ENCODE measurements around the gene ALDH18A1.

Gene ALDH18A1

DNA sequence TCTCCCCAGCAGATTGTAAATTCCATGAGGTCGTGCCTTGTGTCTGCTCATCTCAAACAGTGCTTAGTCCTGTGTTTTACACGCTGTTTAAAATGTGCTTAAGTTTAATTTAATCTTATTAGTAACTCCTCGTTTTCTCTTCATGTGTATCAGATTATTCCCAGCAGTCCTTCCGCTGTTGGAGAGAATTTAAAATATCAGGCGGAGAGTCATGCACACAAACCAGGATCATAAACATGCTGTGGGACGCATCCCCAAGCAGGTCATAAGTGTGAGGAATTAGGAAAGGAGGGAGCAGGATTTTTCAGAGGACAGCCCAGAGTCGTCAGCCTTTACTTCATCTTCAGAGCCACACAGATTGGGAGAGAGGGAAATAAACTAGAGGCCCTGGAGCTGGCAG lies 91.2 kb downstream of the ALDH18A1 start:
- H3K4me3 ChIP-seq (ENCODE audit: low read depth, low read length): no peak overlapping the region
- no peaks in the 10 kb centered on the region for H3K36me3 ChIP-seq (ENCODE audit: control insufficient read depth, insufficient read depth, low read length)
- no peaks in the 10 kb centered on the region for H3K27me3 ChIP-seq (ENCODE audit: control insufficient read depth, insufficient read depth, low read length)
- no peaks in the 10 kb centered on the region for H3K9me3 ChIP-seq (ENCODE audit: control insufficient read depth, insufficient read depth, low read length)
- H3K9ac ChIP-seq (ENCODE audit: low read depth, low read length): no peak overlapping the region
- no peak overlapping the region for H3K27ac ChIP-seq (ENCODE audit: low read depth, low read length)
- H3K4me1 ChIP-seq (ENCODE audit: control insufficient read depth, insufficient read depth, low read length): no peaks in the 10 kb centered on the region

DNA sequence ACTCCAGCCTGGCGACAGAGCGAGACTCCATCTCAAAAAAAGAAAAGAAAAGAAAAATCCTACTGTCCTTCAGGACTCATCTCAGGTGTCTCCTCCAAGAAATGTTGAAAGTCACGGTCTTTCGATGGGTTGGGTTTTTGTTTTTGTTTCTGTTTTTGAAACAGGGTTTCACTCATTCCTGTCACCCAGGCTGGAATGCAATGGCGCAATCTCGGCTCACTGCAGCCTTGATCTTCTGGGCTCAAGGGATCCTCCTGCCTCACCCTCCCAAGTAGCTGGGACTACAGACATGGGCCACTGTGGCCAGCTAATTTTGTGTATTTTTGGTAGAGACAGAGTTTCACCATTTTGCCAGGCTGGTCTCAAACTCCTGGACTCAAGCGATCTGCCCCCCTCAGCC lies 92.2 kb downstream of the ALDH18A1 start:
- Histone ChIP-seq H3K9ac (ENCODE audit: low read depth, low read length) (no peak overlapping the region), H3K4me1 (ENCODE audit: control insufficient read depth, insufficient read depth, low read length) (peaks cover 5% of the 10 kb centered on the region; the same call in 1 of the 2 replicates), H3K27me3 (ENCODE audit: control insufficient read depth, insufficient read depth, low read length) (no peaks in the 10 kb centered on the region), H3K36me3 (ENCODE audit: control insufficient read depth, insufficient read depth, low read length) (no peaks in the 10 kb centered on the region), H3K4me3 (ENCODE audit: low read depth, low read length) (no peak overlapping the region), H3K9me3 (ENCODE audit: control insufficient read depth, insufficient read depth, low read length) (no peaks in the 10 kb centered on the region), H3K27ac (ENCODE audit: low read depth, low read length) (no peak overlapping the region)

DNA sequence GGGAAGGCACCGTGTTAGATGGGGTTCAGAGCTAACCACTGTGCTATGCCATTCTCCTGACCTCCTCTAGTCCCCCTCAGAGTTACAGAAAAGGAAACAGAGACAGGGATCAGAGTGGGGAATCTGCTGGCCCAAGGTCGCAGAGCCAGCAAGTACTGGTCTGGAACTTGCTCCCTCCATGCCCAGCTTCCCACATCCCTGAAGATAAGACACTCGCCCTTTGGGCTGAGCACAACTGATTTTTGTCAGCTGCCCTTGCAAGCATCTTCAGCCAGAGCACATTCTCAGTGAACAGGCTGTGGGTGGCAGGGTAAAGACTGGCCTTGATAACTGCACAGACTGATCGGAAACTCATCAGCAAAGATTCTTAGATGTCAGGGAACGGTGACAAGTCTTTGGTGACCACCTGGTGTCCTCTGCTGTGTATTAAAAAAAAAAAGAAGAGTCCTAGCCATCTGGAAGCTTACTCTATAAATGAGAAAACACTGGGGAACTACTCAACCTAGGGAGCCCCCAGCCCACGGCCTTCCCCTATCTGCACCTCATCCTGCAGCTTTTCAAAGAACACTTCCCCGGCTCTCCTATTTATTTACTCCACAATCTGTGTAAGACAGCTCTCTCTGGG lies 94.1 kb downstream of the ALDH18A1 start:
- Histone ChIP-seq H3K4me1 (ENCODE audit: control insufficient read depth, insufficient read depth, low read length) (peaks cover 22% of the 10 kb centered on the region), H3K9ac (ENCODE audit: low read depth, low read length) (no peak overlapping the region), H3K36me3 (ENCODE audit: control insufficient read depth, insufficient read depth, low read length) (no peaks in the 10 kb centered on the region), H3K9me3 (ENCODE audit: control insufficient read depth, insufficient read depth, low read length) (no peaks in the 10 kb centered on the region), H3K4me3 (ENCODE audit: low read depth, low read length) (no peak overlapping the region), H3K27me3 (ENCODE audit: control insufficient read depth, insufficient read depth, low read length) (no peaks in the 10 kb centered on the region), H3K27ac (ENCODE audit: low read depth, low read length) (no peak overlapping the region)

DNA sequence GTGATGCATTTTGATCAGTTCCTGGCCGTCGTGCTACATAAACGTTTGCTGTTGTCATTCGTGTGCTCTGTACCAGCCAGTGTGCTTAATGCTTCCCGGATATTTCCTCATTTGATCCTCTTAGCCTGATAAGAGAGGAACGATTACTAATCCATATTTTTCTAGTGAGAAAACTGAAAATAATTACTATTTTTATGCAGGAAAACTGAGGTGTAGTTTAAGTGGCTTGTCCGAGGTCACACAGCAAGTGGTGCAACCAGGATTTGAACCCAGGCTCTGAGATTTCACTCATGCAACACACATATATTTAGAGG lies 94.7 kb downstream of the ALDH18A1 start:
- peaks cover 28% of the 10 kb centered on the region for H3K4me1 ChIP-seq (ENCODE audit: control insufficient read depth, insufficient read depth, low read length)
- peak overlapping the region; percentile 78 for H3K4me3 ChIP-seq (ENCODE audit: low read depth, low read length)
- no peaks in the 10 kb centered on the region for H3K36me3 ChIP-seq (ENCODE audit: control insufficient read depth, insufficient read depth, low read length)
- H3K27ac ChIP-seq (ENCODE audit: low read depth, low read length): no peak overlapping the region
- no peak overlapping the region for H3K9ac ChIP-seq (ENCODE audit: low read depth, low read length)
- H3K9me3 ChIP-seq (ENCODE audit: control insufficient read depth, insufficient read depth, low read length): no peaks in the 10 kb centered on the region
- no peaks in the 10 kb centered on the region for H3K27me3 ChIP-seq (ENCODE audit: control insufficient read depth, insufficient read depth, low read length)

DNA sequence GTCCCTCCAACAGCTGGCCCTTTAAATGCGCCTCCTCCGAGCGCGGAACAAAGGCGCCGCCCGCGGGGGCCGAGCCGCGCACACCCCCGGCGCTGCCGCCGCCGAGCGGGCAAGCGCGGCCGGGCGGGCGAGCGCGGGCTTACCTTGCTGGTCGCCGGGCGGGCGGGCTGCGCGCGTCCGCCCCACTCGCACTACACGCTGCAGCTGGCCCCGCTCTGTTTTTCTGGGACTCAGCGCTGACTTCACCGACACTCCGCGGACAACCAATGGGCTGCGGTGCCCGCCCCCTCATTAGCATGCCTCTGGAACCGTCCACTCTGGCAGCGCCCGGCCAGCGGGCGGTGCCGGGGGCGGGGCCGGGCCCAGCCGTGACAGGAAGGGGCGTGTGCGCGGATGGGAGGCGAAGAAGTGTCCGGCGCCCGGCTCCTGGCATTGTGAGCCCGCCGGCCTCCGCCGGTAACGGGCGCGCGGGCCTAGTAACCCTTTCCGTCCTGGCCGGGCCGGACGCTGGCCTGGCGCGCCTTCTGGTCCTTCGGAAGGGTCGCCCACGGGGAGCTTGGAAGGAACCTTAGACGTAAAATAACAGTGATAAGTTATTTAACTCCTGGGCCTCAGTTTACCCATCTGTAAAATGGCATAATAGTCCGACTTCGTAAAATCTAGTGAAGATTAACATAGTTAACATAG lies 95.2 kb downstream of the ALDH18A1 start, which contains the start of gene SORBS1:
SORBS1 (minus strand) TSS at position 195 of the 687 bp plus-strand sequence. CDS start 120,236 bp downstream, outside the sequence.
- no peaks in the 10 kb centered on the region for H3K36me3 ChIP-seq (ENCODE audit: control insufficient read depth, insufficient read depth, low read length)
- peak within 1 kb of the TSS; percentile 78 for H3K4me3 ChIP-seq (ENCODE audit: low read depth, low read length)
- peaks cover 28% of the 10 kb centered on the region for H3K4me1 ChIP-seq (ENCODE audit: control insufficient read depth, insufficient read depth, low read length)
- H3K9me3 ChIP-seq (ENCODE audit: control insufficient read depth, insufficient read depth, low read length): no peaks in the 10 kb centered on the region
- no peaks in the 10 kb centered on the region for H3K27me3 ChIP-seq (ENCODE audit: control insufficient read depth, insufficient read depth, low read length)
- peak within 1 kb of the TSS; percentile 34 for H3K27ac ChIP-seq (ENCODE audit: low read depth, low read length)
- peak within 1 kb of the TSS; percentile 39; the same call in 1 of the 2 replicates for H3K9ac ChIP-seq (ENCODE audit: low read depth, low read length)

DNA sequence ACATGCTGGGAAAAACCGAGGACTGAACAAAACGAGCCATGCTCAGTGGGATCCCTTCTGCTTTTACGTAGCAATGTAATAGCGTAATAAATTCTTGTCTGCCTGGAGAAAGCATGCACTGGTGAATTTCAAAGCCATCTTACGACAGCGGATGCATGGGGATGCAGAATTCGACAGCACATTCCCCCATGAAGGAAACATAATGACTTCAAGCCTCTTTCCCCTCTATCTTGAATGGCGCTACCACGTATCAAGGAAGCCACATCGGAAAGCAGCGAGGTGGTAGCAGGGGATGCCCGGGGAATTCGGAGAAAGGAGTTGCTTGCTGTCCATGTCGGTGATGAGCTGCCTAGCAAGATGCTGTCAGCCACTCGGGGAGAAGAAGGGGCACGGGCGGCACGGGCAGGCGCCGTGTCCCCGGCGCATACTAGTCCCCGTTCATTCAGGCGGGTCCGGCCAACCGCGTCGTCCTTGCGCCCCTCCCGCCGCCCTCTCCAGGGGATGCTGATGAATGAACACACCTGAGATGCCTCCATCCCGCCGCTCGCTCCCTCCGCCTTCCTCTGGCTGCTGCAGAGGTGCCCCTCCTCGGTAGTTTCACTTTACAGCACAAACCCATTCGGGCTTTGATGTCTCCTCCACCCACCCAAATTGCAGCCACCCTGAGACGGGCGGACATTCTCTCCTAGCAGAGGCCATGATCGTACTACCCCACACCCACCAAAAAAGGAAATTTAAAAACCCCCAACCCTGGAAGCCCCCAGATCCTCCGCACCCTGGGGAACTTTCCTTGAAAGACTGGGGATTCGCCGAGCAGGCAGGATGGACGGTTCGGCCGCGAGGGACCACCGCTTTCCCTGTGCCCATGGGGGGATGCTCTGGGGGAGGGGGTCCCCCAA lies 96.0 kb downstream of the ALDH18A1 start:
- H3K4me3 ChIP-seq (ENCODE audit: low read depth, low read length): peak overlapping the region; percentile 78
- H3K27me3 ChIP-seq (ENCODE audit: control insufficient read depth, insufficient read depth, low read length): no peaks in the 10 kb centered on the region
- H3K36me3 ChIP-seq (ENCODE audit: control insufficient read depth, insufficient read depth, low read length): no peaks in the 10 kb centered on the region
- no peaks in the 10 kb centered on the region for H3K9me3 ChIP-seq (ENCODE audit: control insufficient read depth, insufficient read depth, low read length)
- H3K27ac ChIP-seq (ENCODE audit: low read depth, low read length): peak overlapping the region; percentile 34
- peaks cover 34% of the 10 kb centered on the region for H3K4me1 ChIP-seq (ENCODE audit: control insufficient read depth, insufficient read depth, low read length)
- peak overlapping the region; percentile 39; the same call in 1 of the 2 replicates for H3K9ac ChIP-seq (ENCODE audit: low read depth, low read length)

DNA sequence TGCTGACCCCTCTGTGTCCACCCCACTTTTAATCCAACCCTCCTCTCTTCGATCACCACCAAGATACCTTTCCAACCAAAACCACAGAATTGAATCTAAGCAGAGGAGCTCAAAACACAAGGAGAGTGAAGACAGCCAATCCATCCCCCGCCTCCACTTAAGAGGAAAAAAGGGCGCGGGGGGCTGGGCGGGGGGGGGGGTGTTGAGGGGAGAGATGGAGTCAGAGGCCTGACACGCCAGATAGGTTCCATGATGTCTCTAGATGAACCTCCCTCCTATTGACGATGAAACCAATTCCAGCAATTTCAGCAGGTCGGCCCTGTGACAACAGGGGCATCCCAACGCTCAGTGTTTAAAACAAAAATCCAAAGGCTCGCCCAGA lies 96.6 kb downstream of the ALDH18A1 start:
- Histone ChIP-seq H3K27me3 (ENCODE audit: control insufficient read depth, insufficient read depth, low read length) (no peaks in the 10 kb centered on the region), H3K9ac (ENCODE audit: low read depth, low read length) (no peak overlapping the region), H3K36me3 (ENCODE audit: control insufficient read depth, insufficient read depth, low read length) (no peaks in the 10 kb centered on the region), H3K4me1 (ENCODE audit: control insufficient read depth, insufficient read depth, low read length) (peaks cover 40% of the 10 kb centered on the region), H3K27ac (ENCODE audit: low read depth, low read length) (no peak overlapping the region), H3K9me3 (ENCODE audit: control insufficient read depth, insufficient read depth, low read length) (no peaks in the 10 kb centered on the region), H3K4me3 (ENCODE audit: low read depth, low read length) (peak overlapping the region; percentile 78)

DNA sequence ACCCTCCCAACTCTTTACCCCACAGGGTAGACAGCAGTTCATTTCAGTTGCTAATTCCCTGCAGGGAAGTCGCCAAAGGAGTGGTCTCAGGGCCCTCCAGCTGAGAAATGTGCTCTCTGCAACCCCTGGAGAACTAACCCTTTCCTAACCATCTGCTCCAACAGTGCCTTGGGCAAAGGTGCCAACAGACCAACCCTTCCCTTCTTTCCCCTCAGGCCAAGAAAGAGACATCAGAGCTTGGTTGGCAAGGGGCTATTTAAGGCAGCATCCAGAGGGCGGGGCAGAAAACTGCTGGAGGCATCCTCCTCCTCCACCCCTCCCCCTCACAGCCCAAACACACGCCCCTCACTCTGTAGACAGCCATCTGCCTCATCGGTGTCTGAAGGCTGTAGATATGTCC lies 97.0 kb downstream of the ALDH18A1 start:
- Histone ChIP-seq H3K4me3 (ENCODE audit: low read depth, low read length) (peak overlapping the region; percentile 44), H3K36me3 (ENCODE audit: control insufficient read depth, insufficient read depth, low read length) (no peaks in the 10 kb centered on the region), H3K9ac (ENCODE audit: low read depth, low read length) (no peak overlapping the region), H3K27ac (ENCODE audit: low read depth, low read length) (peak overlapping the region; percentile 23), H3K27me3 (ENCODE audit: control insufficient read depth, insufficient read depth, low read length) (no peaks in the 10 kb centered on the region), H3K4me1 (ENCODE audit: control insufficient read depth, insufficient read depth, low read length) (peaks cover 40% of the 10 kb centered on the region), H3K9me3 (ENCODE audit: control insufficient read depth, insufficient read depth, low read length) (no peaks in the 10 kb centered on the region)

DNA sequence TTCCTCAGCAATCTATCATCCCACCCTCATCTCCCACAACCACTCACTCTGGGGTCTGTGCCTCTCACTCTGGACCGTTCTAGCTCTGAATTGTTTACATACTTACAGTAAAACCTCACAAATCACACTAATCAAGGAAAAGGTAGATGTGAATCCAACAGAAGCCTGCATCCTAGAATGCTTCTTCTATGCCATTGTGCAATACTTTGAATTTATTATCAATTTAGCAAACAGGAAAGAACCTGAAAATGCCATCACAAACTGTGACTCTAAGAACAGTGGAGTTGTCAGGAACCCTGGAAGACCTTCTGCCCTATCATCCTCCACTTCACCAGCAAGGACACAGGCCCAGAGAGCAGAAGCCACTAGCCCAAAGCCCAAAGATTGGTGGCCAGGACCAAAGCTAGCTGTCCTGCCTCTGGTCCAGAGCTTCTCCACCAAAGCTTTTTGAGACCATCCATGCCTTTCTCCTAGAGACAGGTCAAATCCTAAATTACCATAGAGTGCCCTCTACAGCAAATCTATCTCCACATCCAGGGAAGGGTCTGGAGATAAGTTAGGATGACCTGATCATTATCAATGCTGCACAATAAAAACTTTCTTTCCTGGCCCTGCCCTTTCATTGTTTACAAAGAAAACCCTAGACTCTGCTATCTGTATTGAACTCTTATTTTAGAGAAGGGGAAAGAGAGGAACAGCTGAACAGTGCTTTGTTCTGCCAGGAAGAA lies 97.8 kb downstream of the ALDH18A1 start:
- Histone ChIP-seq H3K4me1 (ENCODE audit: control insufficient read depth, insufficient read depth, low read length) (peaks cover 40% of the 10 kb centered on the region), H3K27ac (ENCODE audit: low read depth, low read length) (peak overlapping the region; percentile 23), H3K27me3 (ENCODE audit: control insufficient read depth, insufficient read depth, low read length) (no peaks in the 10 kb centered on the region), H3K4me3 (ENCODE audit: low read depth, low read length) (peak overlapping the region; percentile 44), H3K9ac (ENCODE audit: low read depth, low read length) (no peak overlapping the region), H3K36me3 (ENCODE audit: control insufficient read depth, insufficient read depth, low read length) (no peaks in the 10 kb centered on the region), H3K9me3 (ENCODE audit: control insufficient read depth, insufficient read depth, low read length) (no peaks in the 10 kb centered on the region)

DNA sequence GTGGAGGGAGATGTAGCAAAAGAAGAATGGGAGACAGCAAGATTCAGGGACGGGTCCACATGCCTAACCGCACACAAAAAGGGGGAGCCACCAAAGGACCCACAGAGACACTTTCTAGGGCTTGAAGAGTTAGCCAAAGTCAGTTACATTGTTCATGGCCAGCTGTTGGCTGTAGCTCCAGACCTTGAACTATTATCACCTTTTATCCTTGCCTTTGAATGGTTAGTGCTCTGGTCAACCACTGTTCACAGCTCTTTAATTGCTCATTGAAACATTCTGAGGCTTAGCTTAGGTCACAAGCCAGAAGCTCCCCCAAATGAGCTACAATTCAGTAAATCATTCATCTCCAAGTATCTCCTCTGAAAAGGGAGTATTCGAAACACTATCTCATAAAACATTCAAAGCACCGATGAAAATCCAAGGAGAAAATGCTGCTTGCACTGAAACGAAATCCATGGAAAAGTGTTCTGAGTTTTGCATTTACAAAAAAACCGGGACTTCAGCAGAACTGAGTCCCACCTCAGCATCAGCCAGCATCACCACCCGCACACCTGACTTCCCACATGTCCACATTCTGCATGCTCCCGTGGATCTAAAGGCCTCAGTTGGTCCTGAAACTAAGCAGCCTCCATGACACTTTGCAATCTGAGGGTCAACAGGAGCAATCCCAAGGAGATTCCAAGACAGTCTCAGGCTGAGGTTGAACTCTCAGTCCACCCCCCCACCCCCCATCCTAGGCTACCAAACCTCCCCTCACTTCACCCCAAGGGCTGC lies 99.3 kb downstream of the ALDH18A1 start:
- H3K36me3 ChIP-seq (ENCODE audit: control insufficient read depth, insufficient read depth, low read length): no peaks in the 10 kb centered on the region
- no peak overlapping the region for H3K9ac ChIP-seq (ENCODE audit: low read depth, low read length)
- H3K9me3 ChIP-seq (ENCODE audit: control insufficient read depth, insufficient read depth, low read length): no peaks in the 10 kb centered on the region
- H3K27me3 ChIP-seq (ENCODE audit: control insufficient read depth, insufficient read depth, low read length): no peaks in the 10 kb centered on the region
- H3K4me1 ChIP-seq (ENCODE audit: control insufficient read depth, insufficient read depth, low read length): peaks cover 44% of the 10 kb centered on the region
- no peak overlapping the region for H3K27ac ChIP-seq (ENCODE audit: low read depth, low read length)
- no peak overlapping the region for H3K4me3 ChIP-seq (ENCODE audit: low read depth, low read length)
